NCI-H1105 (cell line): ENCODE data around the gene CHAT.

Experiments used
- DNase-seq: peaks from one replicate; lab custom pipeline; 2025; lab: John Stamatoyannopoulos, UW

The CHAT gene

DNA sequence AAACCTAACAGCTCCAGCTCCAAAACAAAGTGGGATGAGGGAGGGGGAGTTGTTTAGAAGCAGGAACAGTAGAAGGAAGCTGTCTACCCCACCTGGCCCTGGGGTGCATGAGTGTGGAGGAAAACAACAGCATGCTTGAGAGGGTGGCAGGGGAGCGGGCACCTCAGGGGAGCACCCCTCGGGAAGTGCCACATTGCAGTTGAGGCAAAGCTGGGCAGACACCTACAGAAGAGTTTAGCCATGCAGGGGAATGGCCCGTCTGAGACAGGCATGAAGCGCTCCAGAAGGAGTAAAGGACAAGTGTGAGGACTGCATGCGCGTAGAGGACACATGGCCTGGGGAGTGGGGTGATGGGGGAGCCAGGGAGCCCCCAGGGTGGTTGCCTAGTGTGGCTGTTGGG lies 18.1 kb downstream of the CHAT start:
- no peak for DNase-seq

DNA sequence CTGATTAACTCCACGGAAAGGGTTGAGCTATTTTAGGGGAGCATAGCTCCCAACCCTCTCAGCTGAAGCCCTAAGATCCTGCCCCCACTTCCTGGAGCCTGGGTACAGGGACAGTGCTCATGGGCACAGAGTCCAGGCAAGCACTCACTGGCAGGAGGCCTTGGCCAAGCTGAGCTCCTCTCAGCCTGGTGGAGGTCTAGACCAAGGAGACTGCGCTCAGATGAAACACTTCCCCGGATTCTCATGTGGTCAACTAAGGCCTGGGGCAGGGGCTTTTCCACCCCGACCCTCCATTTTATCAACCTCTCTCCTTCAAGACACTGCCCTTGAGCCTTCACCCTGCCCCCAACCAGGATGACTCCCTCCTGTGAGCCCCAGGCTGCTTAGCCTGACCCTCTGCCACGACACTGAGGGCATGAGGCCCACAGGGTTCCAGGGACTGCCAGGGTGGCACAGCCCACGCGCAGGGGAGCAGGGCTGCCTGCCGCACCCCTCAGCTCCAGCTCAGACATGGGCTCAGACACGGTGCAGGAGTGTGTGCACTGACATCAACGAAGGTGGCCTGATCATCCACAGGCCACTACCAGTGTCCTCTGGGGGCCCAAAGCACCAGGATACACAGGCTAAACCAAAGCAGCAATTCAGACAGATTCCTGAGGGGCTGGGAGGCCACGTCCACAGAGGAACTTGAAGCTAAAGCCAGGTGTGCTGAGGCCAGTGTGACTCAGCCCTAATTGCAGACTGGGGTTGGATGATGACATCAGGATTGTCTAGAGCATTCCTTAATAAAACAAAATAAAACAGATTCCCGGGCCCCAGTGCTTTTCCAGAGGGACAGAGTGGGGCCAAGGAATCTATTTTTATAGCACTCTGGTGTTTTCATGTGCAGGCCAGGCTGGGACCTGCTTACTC lies 18.8 kb downstream of the CHAT start:
- DNase-seq: no peak

DNA sequence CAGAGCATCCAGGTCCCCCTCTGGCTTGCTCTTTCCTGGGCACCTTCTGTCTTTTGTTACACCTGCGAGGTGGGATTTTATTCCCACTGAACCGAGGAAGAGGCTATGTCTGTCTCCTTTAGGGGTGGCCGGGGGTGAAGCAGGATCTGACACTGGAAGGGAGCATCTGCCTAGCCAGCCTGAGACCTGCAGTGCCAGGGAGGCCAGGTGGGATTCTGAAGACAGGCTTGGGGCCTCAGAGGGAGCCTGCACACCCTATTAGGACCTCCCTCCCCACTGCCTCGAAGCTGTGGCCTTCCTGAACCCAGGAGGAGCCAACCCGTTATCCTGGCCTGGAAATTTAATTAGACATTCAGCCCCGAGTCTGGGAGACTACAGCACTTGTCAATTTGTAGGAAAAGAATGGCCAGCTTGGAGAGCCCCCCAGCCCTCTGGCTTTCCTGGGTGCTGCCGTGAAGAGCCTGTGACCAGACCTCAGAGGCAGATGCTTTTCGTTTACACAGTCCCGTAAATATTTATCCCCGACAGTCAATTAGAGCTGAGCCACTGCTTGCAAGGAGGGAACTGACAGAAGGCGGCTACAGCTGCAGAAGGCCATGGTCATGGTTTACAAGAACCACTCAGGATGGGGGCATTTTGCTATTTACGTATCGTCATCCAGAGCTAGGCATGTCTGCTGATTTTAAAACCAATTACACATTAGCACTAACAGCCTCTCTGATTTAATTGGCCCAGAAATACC lies 19.7 kb downstream of the CHAT start:
- DNase-seq: no peak

DNA sequence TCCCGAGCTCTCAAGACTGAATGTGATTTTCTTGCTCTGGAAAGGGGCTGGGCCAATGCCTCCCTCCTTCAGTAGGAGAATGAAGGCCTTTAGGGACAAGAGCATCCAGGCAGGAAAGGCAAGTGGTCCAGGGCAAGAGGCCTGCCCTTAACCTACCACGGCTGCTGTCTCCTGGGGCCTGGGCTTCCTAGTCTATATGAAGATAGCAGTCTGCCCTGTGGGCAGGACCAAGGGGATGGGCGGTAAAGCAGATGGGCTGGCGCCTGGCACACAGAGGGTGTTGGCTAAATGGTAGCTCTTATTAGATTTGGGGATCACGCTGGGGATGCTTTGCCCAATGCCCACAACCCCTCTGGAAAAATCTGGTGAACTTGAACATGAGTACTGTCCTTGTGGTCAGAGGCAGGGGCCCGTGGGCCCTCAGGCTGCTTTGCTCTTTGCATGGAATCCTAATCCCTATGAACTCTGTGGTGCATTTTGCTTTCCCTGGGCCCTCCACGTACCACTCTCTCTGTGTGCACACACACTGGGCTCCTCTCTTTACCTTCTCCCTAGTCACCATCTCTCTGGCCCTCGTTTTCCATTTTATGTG lies 20.3 kb downstream of the CHAT start:
- DNase-seq: no peak

DNA sequence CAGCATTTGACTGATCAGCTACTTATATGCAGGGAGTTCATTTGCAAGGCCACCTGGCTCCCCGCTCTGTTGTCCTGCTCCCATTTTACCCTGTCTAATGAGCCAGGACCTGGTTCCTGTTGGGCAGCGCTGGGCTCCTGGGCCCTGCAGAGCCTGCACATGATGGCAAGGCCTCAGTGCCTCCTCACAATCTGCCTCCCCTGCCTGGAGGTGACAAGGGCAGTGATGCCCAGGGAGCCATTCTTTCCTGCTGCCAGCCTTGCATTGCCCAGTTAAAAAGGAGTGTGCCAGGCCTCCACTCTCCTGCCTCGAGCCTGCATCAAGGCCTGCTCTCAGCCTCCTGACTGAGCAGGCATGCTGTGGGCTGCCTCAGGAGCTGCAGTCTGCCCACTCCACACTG lies 28.5 kb downstream of the CHAT start:
- no peak for DNase-seq

DNA sequence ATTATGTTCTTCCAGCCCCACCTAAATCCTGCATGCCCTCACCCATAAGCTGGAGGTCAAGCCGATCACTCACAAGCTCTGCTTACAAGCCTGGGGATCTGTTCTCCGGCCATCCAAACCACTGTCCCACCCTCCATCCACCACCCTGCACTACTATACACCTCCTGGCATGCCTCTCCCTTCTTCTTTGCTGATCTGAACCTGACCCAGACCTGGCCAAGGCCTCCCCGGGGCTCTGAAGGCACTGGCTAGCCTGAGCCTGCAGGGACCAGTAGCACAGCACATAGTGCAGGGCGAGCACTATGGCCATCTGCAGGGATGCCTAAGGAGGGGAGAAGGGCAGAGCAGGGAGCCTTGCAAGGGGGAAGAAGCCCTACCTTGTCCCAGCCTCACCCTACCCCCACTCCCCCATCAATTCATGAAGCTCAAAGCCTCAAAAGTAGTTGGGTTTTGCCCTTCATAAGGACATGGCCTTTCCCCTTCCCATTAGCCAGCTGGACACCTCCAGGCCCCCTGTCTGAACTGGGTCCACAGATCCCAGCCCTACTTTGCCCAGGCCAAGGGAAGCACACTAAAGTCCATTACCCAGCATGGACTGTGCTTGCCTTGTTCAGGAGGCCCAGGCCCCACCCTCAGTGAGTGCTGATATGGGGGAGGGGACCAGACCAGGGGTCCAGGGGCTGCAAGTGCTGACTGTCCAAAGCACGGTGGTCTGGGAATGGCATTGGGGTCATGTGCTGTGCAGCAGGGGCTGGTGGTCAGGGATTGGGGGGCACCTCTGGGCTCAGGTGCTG lies 29.6 kb downstream of the CHAT start:
- DNase-seq: no peak

DNA sequence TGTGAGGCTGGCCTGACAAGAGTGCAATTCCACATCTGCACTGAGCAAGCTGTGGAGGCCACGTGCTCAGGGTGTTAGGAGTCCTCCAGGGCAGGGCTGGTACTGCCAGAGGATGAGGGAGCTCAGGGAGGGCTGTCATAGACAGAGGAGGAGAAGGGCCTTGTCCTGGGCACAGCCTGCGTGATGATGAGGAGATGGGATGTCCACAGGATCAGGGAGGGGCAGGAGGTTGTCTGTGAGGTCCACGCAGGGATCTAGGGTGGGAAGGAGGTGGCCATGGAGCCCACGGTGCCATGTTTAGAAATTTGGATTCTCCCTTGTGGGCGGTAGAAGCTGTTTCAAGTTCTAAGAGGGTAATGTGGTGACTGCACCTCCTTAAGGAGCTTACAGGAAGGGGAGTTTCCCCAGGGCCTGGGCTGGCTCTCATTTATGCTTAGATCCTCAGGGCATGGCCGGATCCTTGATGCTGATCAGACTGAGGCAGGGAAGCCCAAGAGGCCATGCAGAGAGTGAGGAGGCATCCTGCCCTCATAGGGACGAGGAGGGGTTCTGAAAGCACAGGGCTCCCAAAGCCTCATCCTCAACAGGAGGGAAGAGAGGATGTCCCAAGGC lies 30.3 kb downstream of the CHAT start:
- DNase-seq: no peak

DNA sequence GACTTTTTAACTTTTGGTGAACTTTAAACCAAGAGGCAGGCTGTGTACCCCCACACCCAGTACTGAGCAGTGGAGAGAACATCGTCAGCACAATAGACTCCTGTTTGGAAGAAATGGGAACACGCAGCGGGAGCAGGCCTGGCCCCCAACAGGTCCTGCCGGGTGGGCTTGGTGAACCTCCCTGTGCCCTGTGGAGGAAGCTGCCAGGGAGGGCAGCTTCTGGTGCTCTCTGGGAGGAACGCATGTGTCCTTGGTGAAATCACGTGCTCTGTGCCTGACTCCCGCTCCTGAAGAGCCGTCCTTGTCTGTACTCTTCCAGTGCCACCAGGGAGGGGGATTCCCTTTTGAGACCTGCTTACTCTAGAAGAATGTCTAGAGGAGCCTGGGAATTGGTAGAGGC lies 31.6 kb downstream of the CHAT start:
- no peak for DNase-seq

DNA sequence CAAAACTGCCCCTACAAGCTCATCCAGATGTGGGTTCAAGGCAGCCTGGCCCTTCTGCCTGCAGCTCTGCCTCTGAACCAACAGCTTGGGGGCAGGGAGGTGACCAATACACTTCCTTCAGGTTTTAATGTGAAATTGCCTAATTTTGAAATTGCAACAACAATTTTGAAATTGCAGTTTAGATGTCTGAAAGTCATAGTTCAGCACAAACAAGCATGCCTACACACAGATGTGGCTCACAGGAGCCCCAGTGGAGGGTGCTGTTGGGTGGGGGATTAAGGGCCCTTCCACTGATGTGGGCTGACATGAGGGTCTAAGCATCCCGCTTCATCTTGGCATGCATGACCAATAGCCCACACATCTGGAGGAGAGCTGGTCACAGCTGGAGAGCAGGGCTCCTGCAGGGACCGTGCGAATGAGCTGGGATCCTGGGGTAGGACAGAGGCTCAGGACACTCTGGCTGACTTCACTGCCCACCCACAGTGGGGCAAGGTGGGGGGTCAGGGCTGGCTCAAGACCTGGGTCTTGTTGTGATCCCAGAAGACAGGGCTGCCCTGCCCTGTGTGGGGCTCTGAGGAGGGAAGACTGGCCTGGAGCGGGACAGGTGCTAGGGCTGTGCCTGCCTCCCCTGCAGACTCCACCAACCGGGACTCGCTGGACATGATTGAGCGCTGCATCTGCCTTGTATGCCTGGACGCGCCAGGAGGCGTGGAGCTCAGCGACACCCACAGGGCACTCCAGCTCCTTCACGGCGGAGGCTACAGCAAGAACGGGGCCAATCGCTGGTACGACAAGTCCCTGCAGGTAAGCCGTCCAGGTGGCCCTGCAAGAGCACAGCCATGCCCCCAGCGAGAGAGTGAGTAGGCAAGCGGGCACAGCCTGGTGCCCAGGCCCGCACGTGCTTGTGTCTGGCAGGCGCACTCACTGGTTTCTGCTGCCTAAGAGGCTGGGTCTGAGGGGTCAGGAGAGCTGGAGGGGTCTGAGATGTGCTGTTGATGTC lies 32.3 kb downstream of the CHAT start:
- no peak for DNase-seq

DNA sequence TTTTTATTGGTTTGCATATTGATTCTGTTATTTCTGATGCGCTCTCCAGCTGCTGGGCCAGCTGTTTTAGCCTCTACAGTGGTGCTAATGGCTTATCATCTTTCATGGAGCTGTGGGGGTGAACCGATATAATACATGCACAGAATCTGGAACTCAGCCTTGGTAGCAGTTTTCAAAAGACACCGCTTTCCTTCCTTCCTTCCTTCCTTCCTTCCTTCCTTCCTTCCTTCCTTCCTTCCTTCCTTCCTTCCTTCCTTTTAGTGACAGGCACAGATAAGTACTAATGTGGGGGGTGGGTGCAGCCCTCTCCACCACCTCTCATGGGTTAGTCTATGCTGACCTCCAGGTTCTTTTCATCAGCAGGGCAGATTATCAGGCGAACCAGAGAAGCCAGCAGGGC lies 33.7 kb downstream of the CHAT start:
- no peak for DNase-seq

DNA sequence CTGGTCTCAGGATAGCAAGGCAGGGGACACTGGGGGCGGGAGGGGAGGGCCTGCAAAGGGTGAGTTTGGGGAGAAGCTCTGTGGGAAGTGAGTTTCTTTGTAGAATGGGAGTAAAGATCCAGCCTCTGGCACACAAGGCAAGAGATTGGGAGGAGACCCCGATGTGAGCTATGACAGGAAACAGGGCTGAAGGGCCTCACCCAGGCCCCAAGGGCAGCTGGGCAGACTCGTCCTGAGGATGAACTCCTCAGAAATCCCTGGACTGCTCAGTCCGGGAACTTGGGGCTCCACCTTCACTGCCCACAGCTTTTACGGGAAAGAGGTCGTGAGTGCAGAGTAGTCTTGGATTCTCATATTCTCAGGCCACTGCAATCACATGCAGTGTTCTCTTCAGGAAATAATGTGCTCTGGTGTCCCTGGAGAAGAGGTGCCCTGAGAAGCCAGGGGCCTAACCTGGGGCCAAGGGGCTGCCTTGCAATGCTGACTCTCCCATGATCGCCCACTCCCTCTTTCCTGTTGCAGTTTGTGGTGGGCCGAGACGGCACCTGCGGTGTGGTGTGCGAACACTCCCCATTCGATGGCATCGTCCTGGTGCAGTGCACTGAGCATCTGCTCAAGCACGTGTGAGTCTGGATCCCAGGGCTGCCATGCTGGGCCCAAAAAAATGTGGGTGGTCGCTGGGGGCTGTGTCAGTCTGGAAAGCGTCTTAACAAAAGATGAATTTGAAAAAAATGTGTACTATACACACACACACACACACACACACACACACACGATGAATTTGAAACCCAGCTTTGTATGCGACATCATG lies 34.4 kb downstream of the CHAT start:
- no peak for DNase-seq

DNA sequence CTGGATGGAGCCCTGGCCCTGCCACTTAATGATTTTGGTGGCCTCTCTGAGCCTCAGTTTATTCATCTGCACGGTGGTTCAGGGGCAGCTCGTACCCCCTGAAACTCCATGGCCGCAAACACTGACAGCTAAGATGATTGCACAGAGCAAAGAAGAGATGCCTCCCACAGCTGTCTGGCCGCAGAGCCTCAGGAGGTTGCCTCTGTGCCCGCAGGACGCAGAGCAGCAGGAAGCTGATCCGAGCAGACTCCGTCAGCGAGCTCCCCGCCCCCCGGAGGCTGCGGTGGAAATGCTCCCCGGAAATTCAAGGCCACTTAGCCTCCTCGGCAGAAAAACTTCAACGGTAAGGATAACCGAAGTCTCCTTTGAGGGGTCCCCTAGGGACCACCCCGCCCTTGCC lies 35.5 kb downstream of the CHAT start:
- DNase-seq: no peak

DNA sequence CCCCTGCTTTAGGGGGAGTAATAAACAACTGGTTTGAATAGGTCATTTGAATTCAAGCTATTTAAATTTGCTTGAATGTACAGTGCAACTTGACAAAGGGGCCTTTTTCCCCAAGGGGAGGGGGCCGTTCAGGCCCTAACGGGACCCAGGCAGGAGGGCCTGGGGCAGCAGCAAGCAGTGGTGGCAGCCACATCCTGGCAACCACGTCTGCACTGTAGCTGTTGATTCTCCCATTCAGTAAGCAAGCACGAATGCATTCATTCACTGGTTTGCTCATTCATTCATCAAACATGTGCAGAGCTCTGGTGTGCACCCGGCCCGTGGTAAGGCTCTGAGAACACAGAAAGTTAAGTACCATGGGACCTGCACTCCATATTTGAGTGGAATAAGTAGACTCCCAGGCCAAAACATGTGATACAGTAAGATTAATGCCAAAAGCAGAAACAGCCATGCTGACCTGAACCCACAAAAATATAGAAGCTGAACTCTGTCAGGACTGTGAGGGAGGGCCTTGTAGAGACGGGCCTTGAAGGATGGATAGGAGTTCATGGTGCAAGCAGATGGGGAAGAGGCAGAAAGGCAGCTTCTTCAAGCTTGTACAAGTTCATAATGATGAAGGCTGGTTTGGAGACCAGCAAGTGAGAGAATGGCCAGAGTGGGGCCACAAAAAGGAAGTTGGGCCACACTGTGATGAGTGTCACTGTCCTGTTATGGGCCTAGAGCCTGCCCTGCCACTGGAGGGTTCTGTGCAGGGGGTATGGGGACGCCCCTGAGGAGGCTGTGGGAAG lies 36.3 kb downstream of the CHAT start:
- DNase-seq: no peak

DNA sequence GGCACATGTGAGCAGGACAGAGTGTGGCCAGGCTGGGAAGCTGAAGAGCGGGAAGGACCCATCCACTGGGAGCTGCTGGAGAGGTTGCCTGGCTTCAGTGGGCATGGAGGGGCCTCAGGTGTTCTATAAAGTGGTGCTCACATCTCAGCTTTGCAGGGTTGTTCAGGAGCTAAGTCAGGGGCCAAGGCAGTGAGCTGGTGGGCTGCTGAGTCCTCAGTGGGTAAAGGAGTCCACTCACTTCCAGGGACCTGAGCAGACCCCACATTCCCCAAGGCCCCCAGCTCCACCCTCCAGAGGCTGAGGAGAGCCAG lies 36.8 kb downstream of the CHAT start:
- DNase-seq: no peak

DNA sequence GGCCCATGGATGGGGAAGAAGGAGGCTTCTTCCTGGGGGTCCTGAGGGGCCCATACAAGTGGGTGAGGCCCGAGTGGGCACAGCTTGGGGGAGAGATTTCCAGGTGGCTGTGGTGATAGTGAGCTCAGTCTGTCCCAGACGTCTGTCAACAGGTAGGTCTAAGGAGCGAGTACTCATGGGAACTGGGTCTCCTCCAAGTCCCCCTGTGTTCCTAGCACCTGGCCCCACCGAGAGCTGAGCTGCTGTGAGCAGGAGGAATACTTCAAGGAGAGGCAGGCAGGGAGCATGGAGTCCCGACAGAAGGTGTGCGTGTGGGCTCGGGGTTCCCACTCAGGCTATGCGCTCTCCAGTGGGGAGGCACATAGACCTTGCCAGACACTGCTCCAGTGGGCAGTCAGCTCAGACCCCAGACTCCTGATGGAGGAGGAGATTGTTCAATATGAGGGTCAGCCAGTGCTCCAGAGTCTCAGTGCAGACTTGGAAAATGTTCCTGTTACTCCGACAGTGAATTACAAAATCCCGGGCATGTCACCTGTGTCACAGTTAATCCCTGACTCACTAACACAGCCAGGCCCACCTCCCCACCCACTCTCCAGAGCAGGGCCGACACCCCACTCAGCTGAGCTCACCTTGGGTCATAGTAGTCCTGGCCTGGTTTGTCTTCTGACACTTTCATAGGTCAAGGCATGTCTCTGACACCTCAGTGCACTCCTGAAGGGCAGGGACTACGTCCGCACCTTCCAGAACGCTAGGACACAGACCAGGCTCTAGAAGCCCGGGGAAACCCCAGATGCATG lies 37.4 kb downstream of the CHAT start:
- no peak for DNase-seq

DNA sequence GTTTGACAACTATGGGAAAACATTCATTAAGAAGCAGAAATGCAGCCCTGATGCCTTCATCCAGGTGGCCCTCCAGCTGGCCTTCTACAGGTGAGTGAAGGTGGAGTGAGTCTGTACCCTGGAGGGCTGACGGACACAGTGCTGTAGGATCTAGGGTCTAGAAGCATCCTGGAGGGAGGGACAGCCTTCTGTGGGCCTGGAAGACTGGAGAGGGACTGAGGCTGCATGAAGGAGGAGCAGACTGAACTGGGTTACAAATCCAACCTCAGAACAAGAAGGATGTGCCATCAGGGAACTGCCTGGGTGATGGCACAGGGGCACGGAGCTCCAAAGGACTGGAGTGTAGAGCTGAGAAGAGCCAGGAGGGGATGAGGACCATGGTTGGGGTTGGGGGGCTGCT lies 38.1 kb downstream of the CHAT start:
- no peak for DNase-seq

DNA sequence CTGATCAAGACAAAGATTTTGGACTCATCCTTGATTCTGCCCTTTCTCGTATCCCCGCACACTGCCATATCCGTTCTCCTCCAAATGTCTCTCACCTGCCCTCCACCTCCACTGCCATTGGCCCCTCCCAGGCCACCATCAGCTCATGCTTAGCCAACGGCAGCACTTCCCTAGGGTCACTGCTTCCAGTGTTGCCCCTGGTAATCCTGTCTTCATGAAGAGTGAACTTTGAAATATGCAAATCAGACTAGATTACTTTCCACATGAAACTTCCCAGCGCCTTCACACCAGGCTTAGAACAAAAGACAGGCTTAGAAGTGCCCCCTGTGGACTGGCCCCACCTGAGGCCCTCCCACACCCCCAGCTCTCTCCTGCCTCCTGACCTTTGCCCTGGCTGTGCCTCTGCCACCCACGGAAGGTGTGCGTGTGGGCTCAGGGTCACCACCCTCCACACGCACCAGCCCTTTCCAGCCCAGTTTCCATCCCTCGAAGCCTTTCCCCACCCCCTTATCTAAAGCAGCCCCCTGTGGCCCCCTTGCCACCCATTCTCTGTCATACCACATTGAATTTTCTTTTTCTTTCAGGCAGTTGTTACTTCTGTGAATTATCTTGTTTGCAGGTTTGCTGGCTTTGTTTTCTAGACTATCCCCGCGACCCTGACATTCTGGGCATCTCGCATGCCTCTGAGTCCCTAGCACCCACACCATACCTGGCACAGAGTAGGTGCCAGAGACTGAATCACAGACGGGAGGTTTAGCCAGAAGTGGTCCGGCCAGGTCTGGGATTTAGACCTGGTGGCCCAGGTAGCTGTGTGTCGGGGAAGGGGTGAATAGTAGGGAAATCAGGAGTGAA lies 38.8 kb downstream of the CHAT start:
- no peak for DNase-seq
